GM23248 (cell line): ENCODE measurements around the gene IL31RA.

Experiments used
- EZH2 ChIP-seq: fragments of 200-600 bp; sonication (generic); IDR thresholded peaks from 2 replicates; pipeline ENCODE4 v1.6.1; 2018; ENCODE audit warnings: antibody characterized with exemption, mild to moderate bottlenecking; ENCODE audit not compliant: insufficient read depth, poor library complexity, severe bottlenecking
- EZH2phosphoT487 ChIP-seq: fragments of 200-600 bp; sonication (generic); IDR thresholded peaks from 2 replicates; pipeline ENCODE4 v1.6.1; 2018; ENCODE audit warnings: antibody characterized with exemption, moderate library complexity, mild to moderate bottlenecking, low read depth; ENCODE audit not compliant: insufficient read depth

DNA sequence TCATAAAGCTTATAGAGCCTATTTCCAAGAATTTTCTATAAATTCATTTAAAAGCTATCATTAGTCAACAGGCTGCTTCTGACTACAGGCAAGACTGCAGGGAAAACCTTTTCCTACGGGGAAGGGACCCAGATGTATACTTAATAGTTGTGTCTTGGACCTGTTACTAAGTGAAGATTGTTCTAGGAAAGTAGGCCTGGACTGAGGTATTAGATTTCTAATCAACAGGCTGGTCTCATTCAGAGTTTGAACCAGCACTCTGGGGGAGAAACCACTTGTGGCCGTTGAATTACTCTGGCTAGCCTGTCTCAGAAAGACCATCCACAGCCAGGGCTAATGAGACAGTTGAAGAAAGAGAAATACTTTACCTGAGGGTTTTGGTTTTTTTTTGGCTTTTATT is 83.6 kb downstream of the IL31RA start:
- TF ChIP-seq EZH2 (no peak), EZH2phosphoT487 (no peak)
